Measurements from ENCODE around the gene HSPA4L. TPM values are rescaled to one million over a fixed set of nuclear protein-coding genes. Genes with fewer than 3 reads are reported as not detected.

HSPA4L gene
- total RNA-seq, 1 experiment from 2014 or later, result 5.3 TPM

- H3K27me3 ChIP-seq (ENCODE audit: insufficient read depth, low read length), result no peaks in the 10 kb centered on the region
- no peak for TF ChIP-seq CTCF (conservative IDR thresholded peaks at IDR 0.05)
These were observed 46.0 kb downstream of the HSPA4L start for GRCh38 chr4:127828121-127828520.

More at GRCh38 chr4:127828121-127828520, 46.0 kb downstream of the HSPA4L start:
- Histone ChIP-seq H2BK15ac (ENCODE audit: low read depth, low read length) (no peak overlapping the region), H3K56ac (ENCODE audit: insufficient read length, low read depth, low read length) (no peak overlapping the region), H3K79me2 (ENCODE audit: insufficient read depth, low read length) (no peaks in the 10 kb centered on the region), H3K27ac (ENCODE audit: insufficient read length, low read depth, low read length) (no peak overlapping the region), H4K8ac (replicated peaks; ENCODE audit: insufficient read length, low read depth, low read length) (no peak overlapping the region), H3K79me1 (ENCODE audit: insufficient read depth, low read depth, low read length, poor library complexity, severe bottlenecking) (no peaks in the 10 kb centered on the region), H4K91ac (ENCODE audit: insufficient read length, low read depth, low read length) (no peak overlapping the region), H3K23me2 (ENCODE audit: insufficient read length, low read depth, low read length, poor library complexity, severe bottlenecking) (no peaks in the 10 kb centered on the region), H3K4ac (ENCODE audit: low read depth, low read length) (no peak overlapping the region), H2BK5ac (ENCODE audit: insufficient read length, low read length) (no peak overlapping the region), H4K20me1 (ENCODE audit: control insufficient read depth, insufficient read depth, insufficient read length) (no peaks in the 10 kb centered on the region), H3K9ac (ENCODE audit: extremely low read depth, insufficient read length, low read length) (no peak overlapping the region), H2AK5ac (ENCODE audit: insufficient read length, low read length) (no peak overlapping the region), H3K14ac (ENCODE audit: insufficient read depth, low read length) (no peak overlapping the region), H3K9me3 (ENCODE audit: control insufficient read depth, low read depth, low read length) (no peaks in the 10 kb centered on the region), H4K5ac (ENCODE audit: insufficient read length, low read depth, low read length) (no peak overlapping the region), H3K23ac (ENCODE audit: insufficient read length, low read depth, low read length) (no peak overlapping the region), H2BK120ac (ENCODE audit: low read depth, low read length, poor library complexity, severe bottlenecking) (no peak overlapping the region), H3T11ph (ENCODE audit: low read length) (no peak overlapping the region), H3K18ac (ENCODE audit: insufficient read length, low read depth, low read length) (no peak overlapping the region), H3K4me2 (ENCODE audit: insufficient read depth, insufficient read length, low read length) (no peak overlapping the region), H2BK12ac (ENCODE audit: insufficient read length, low read depth, low read length) (no peak overlapping the region), H2BK20ac (ENCODE audit: low read depth, low read length, poor library complexity, severe bottlenecking) (no peak overlapping the region), H3K4me1 (ENCODE audit: insufficient read depth, low read length) (no peaks in the 10 kb centered on the region), H2AFZ (ENCODE audit: low read length) (no peak overlapping the region)
- DNase-seq, result no peak
- no peak overlapping the region for H3K27ac Mint-ChIP-seq
- H3K9me3 Mint-ChIP-seq, result no peaks in the 10 kb centered on the region
- H3K4me3 Mint-ChIP-seq, result no peak overlapping the region
- H3K36me3 Mint-ChIP-seq (ENCODE audit: insufficient read depth in 1 of 3, low read depth in 3 of 3), result no peaks in the 10 kb centered on the region; a peak in 1 of 7 replicates
- H3K4me1 Mint-ChIP-seq, result peaks cover 2 to 3% of the 10 kb centered on the region in 2 experiments
- no peaks in the 10 kb centered on the region for H3K27me3 Mint-ChIP-seq (ENCODE audit: low read depth)
- WGBS (ENCODE audit: extremely low coverage, insufficient read length, low lambda C conversion rate), result no CpG with 5 or more reads among the region's 2 CpGs
